AG04449 (cell line): ENCODE measurements around the gene ILRUN.

Experiments
- CTCF ChIA-PET: fragments of 350-600 bp; formaldehyde crosslinking; extraction: SDS; loops from one replicate; lab custom pipeline; 2021; ENCODE audit warnings: antibody characterized with exemption; lab: Yijun Ruan, JAX
- POLR2A ChIA-PET: fragments of 400-600, 350-600 bp; formaldehyde crosslinking; extraction: SDS; loops from one replicate; lab custom pipeline; 2020; ENCODE audit warnings: antibody characterized with exemption, inconsistent platforms; lab: Yijun Ruan, JAX
- DNase-seq: peaks from one replicate; pipeline ENCODE4 v3.0.0-alpha.2; 2010; ENCODE audit warnings: low read depth, low spot score
- H3K4me3 ChIP-seq: 2 replicates; pipeline ENCODE4 v1.5.1; 2011; ENCODE audit warnings: low read depth, mild to moderate bottlenecking, control low read depth, low read length
- CTCF ChIP-seq: IDR thresholded peaks from one replicate; pipeline ENCODE4 v1.5.1; 2011; ENCODE audit warnings: mild to moderate bottlenecking, moderate library complexity, low read length, control low read depth, inconsistent platforms; ENCODE audit not compliant: insufficient read depth; ENCODE audit errors: missing control alignments

The ILRUN gene

GRCh38 chr6:34667481-34668238 lies 28.9 kb downstream of the ILRUN start:
- no peak for DNase-seq
- TF ChIP-seq CTCF, result no peak
- ChIA-PET POLR2A (no interaction called here), CTCF (interaction anchor here (0.6 kb wide), 1 partner anchor 29 kb away, joined by 3 read pairs; no protein-coding TSS in a partner anchor)
- no peak overlapping the region for H3K4me3 ChIP-seq

- CTCF ChIA-PET, result interaction anchor here (1.1 kb wide), 1 partner anchor 415 kb away, joined by 3 read pairs; no protein-coding TSS in a partner anchor
- no peak for DNase-seq
- no peak for TF ChIP-seq CTCF
- no peak overlapping the region for H3K4me3 ChIP-seq
- POLR2A ChIA-PET, result interaction anchor here (0.7 kb wide), 1 partner anchor 17 kb away, joined by 4 read pairs; no protein-coding TSS in a partner anchor
Measured at GRCh38 chr6:34665019-34665418, 31.5 kb downstream of the ILRUN start.

GRCh38 chr6:34664256-34664971 lies 32.2 kb downstream of the ILRUN start:
- CTCF ChIA-PET, result no interaction called here
- DNase-seq, result no peak
- POLR2A ChIA-PET, result interaction anchor here (0.7 kb wide), 1 partner anchor 18 kb away, joined by 4 read pairs; no protein-coding TSS in a partner anchor
- H3K4me3 ChIP-seq, result no peak overlapping the region
- no peak for TF ChIP-seq CTCF

GRCh38 chr6:34663831-34664255 lies 32.7 kb downstream of the ILRUN start:
- H3K4me3 ChIP-seq, result no peak overlapping the region
- ChIA-PET POLR2A (no interaction called here), CTCF (no interaction called here)
- no peak for DNase-seq
- TF ChIP-seq CTCF, result no peak

- POLR2A ChIA-PET, result no interaction called here
- TF ChIP-seq CTCF, result no peak
- H3K4me3 ChIP-seq, result no peak overlapping the region
- DNase-seq, result no peak
- CTCF ChIA-PET, result no interaction called here
Measured at GRCh38 chr6:34663371-34663770, 33.2 kb downstream of the ILRUN start.

- CTCF ChIA-PET, result no interaction called here
- TF ChIP-seq CTCF, result no peak
- no peak for DNase-seq
- H3K4me3 ChIP-seq, result no peak overlapping the region
- POLR2A ChIA-PET, result no interaction called here
Measured at GRCh38 chr6:34661357-34661756, 35.2 kb downstream of the ILRUN start.
